Progenitor cell of endocrine pancreas (in vitro differentiated cells): ENCODE results near the gene SND1. TPM values are rescaled to one million over a fixed set of nuclear protein-coding genes. Genes with fewer than 3 reads are reported as not detected.

ENCODE experiments used
- DNase-seq: peaks from one replicate; pipeline ENCODE4 v3.0.0; 2021; ENCODE audit warnings: low spot score; ENCODE audit not compliant: unreplicated experiment
- H3K27ac Mint-ChIP-seq: 2 replicates; pipeline ENCODE4 v1.8.0; 2021; ENCODE audit warnings: mild to moderate bottlenecking, moderate library complexity, mixed read lengths
- H3K27me3 Mint-ChIP-seq: 2 replicates; pipeline ENCODE4 v1.8.0; 2021; ENCODE audit warnings: mixed read lengths
- H3K36me3 Mint-ChIP-seq: 2 replicates; pipeline ENCODE4 v1.8.0; 2022; ENCODE audit warnings: mixed read lengths; ENCODE audit not compliant: insufficient read depth
- H3K4me1 Mint-ChIP-seq: 2 replicates; pipeline ENCODE4 v1.8.0; 2021; ENCODE audit warnings: low read depth, mixed read lengths
- H3K4me3 Mint-ChIP-seq: 2 replicates; pipeline ENCODE4 v1.8.0; 2021; ENCODE audit warnings: low read depth, mild to moderate bottlenecking, moderate library complexity, mixed read lengths
- H3K9me3 Mint-ChIP-seq: 2 replicates; pipeline ENCODE4 v1.8.0; 2021; ENCODE audit warnings: low read depth, mixed read lengths
- total RNA-seq: library from RNA; stranded (reverse); gene quantifications from 2 replicates; pipeline ENCODE4 v1.2.1, GENCODE V29; 2021
- TF ChIP-seq, protein P1 (sequence below): fragments of 200-600 bp; sonication (generic); IDR thresholded peaks from one replicate; pipeline ENCODE4 v1.5.0; 2021; ENCODE audit warnings: antibody characterized with exemption, mild to moderate bottlenecking; ENCODE audit not compliant: unreplicated experiment

The SND1 gene
- total RNA-seq, 1 donor from 2014 or later: 213 TPM

DNA sequence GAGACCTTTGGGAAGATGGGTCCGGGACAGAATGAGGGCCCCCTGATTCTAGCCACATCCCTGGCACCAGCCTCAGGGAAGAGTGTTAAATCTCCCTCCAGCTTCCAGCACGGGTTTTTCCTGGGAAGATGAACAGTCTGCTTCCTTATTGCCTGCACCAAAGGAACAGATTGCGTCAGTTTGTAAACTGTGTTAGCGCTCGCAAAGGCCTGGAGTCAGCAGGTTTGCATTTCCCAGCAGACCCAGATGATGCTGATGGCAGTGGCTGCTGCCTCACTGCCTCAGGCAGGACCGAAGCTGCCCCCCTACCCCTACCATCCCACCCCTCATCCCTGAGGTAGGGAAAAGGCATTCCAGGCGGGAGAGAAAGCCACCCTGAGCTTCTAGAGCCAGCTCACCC lies 413.9 kb downstream of the SND1 start:
- Mint-ChIP-seq H3K27ac (no peak overlapping the region), H3K4me3 (no peak overlapping the region), H3K9me3 (peaks cover 3% of the 10 kb centered on the region), H3K4me1 (no peaks in the 10 kb centered on the region), H3K27me3 (no peaks in the 10 kb centered on the region), H3K36me3 (peaks cover 9% of the 10 kb centered on the region)
- no peak for DNase-seq
- TF ChIP-seq, protein P1, sequence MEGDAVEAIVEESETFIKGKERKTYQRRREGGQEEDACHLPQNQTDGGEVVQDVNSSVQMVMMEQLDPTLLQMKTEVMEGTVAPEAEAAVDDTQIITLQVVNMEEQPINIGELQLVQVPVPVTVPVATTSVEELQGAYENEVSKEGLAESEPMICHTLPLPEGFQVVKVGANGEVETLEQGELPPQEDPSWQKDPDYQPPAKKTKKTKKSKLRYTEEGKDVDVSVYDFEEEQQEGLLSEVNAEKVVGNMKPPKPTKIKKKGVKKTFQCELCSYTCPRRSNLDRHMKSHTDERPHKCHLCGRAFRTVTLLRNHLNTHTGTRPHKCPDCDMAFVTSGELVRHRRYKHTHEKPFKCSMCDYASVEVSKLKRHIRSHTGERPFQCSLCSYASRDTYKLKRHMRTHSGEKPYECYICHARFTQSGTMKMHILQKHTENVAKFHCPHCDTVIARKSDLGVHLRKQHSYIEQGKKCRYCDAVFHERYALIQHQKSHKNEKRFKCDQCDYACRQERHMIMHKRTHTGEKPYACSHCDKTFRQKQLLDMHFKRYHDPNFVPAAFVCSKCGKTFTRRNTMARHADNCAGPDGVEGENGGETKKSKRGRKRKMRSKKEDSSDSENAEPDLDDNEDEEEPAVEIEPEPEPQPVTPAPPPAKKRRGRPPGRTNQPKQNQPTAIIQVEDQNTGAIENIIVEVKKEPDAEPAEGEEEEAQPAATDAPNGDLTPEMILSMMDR: no peak

DNA sequence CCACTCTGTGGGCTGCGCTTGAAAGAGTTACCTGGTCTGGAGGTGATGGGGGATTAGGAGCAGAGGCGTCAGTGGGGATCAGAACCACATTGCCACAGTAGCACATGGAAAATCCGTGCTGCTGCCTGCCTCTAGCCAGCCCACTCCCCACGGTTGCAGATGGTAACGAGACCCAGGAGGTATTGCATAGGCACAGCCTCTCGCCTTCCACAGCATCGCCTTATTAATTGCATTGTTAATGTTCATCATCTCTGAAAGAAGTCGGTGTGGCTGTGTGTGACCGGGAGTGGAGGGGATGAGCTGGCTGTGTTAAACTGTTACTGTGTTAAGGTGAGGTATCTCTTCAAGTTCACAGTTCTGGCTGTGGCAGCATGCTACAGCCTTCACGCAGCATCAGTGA lies 414.4 kb downstream of the SND1 start:
- no peak for DNase-seq
- Mint-ChIP-seq H3K27ac (peak overlapping the region; percentile 30), H3K4me1 (no peaks in the 10 kb centered on the region), H3K36me3 (peaks cover 10% of the 10 kb centered on the region), H3K9me3 (peaks cover 4% of the 10 kb centered on the region), H3K4me3 (no peak overlapping the region), H3K27me3 (no peaks in the 10 kb centered on the region)
- TF ChIP-seq, protein P1: no peak

DNA sequence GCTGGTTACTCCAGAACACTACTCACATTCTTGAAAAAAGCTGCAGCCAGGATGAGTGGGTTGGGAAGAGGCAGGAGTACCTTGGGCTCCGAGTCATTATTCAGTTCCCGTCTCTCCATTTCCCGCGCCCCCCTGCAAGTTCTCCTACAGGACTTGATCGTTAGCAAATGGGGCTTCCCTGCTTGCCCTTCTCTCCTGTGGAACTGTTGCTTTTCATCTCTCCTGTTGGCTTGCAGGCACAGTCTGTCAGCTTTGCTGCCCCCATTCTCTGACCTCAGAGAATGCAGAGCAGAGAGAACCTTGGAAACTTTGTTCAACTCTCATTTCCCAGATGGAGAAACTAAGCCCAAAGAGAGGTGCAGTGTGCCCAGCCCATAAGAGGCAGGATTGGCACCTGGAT lies 414.9 kb downstream of the SND1 start:
- no peak overlapping the region for H3K4me3 Mint-ChIP-seq
- TF ChIP-seq, protein P1: no peak
- peaks cover 11% of the 10 kb centered on the region for H3K36me3 Mint-ChIP-seq
- no peak for DNase-seq
- H3K27me3 Mint-ChIP-seq: no peaks in the 10 kb centered on the region
- H3K9me3 Mint-ChIP-seq: peaks cover 4% of the 10 kb centered on the region
- peak overlapping the region; percentile 30 for H3K27ac Mint-ChIP-seq
- no peaks in the 10 kb centered on the region for H3K4me1 Mint-ChIP-seq

DNA sequence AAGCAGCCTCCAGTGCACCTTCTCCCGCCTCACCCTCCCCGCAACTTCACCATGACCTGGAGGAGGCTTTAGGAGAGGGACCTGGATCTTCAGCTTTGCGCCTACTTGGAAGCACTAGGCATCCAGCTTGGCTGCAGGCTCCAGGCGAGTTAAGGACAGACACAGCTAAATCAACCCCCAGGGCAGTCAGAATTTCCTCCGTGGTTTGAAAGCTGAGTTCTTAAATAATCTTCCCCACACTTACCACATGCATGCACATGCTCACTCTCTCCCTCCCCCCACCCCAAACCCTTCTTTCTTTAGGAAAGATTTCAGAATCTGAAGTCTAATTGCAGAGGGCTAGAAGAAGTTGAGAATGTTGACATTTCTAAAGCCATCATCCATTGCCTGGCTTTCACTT lies 416.0 kb downstream of the SND1 start:
- Mint-ChIP-seq H3K9me3 (peaks cover 4% of the 10 kb centered on the region), H3K27me3 (no peaks in the 10 kb centered on the region), H3K4me3 (no peak overlapping the region), H3K36me3 (peaks cover 11% of the 10 kb centered on the region), H3K4me1 (no peaks in the 10 kb centered on the region), H3K27ac (no peak overlapping the region)
- no peak for DNase-seq
- TF ChIP-seq, protein P1: no peak

DNA sequence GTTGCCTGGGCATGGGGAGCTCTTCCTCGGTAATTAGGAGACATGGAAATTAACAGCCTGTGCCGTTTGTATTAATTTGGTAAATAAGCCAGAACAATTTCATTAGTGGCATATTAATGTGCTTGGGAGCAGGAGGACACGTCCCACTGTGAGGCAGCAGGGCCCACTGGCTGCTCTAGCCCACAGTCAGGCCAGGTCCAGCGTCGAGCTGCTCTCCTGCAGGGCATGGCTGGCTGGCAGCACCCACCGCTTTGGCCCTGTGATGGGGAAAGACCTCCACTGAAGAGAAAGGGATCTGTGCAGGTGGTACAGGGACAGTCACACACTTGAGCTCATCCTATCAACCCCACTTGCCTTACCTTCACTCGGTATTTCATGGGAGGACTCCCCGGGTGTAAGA lies 416.8 kb downstream of the SND1 start:
- Mint-ChIP-seq H3K36me3 (peaks cover 11% of the 10 kb centered on the region), H3K4me3 (no peak overlapping the region), H3K9me3 (peaks cover 4% of the 10 kb centered on the region), H3K27me3 (no peaks in the 10 kb centered on the region), H3K27ac (no peak overlapping the region), H3K4me1 (no peaks in the 10 kb centered on the region)
- no peak for DNase-seq
- TF ChIP-seq, protein P1: no peak
